C4-2B (cell line): ENCODE data around the gene ADCY10.
"Not testable (repeated sequence)": the region's sequence is repeated elsewhere in the genome, so short reads cannot be mapped to it uniquely, and the experiment has no call there.

Experiments
- CTCF ChIP-seq: fragments of 450-650 bp; conservative IDR thresholded peaks from 2 replicates; pipeline ENCODE4 v1.5.1; 2017; ENCODE audit warnings: mild to moderate bottlenecking
- ZFX ChIP-seq: fragments of 450-650 bp; IDR thresholded peaks from 2 replicates; pipeline ENCODE4 v1.6.1; 2017

- TF ChIP-seq CTCF, ZFX: not testable (repeated sequence)
Measured at GRCh38 chr1:167928919-167929318, 15.0 kb upstream of the ADCY10 start.
